Right atrium auricular region (tissue), 2 donors: ENCODE results near the gene FCER2. TPM values are rescaled to one million over a fixed set of nuclear protein-coding genes. Genes with fewer than 3 reads are reported as not detected.

Experiments used
- DNase-seq: peaks from one replicate; pipeline ENCODE4 v3.0.0-alpha.2; 2019; ENCODE audit warnings: low spot score
- H3K27ac ChIP-seq, 2 donors: fragments of 200-600 bp; sonication (generic); 1 replicate in 1 of 2; 2 replicates in 1 of 2; pipeline ENCODE4 v1.5.1; 2016 to 2019
- H3K27me3 ChIP-seq, 2 donors: fragments of 200-600 bp; sonication (generic); one replicate each; pipeline versions ENCODE4 v1.5.1 to v1.6.0; 2017 to 2019
- H3K36me3 ChIP-seq: fragments of 200-600 bp; sonication (generic); one replicate; pipeline ENCODE4 v1.5.1; 2016
- H3K4me1 ChIP-seq, 2 donors: fragments of 200-600 bp; sonication (generic); one replicate each; pipeline versions ENCODE4 v1.5.1 to v1.6.0; 2017 to 2019
- H3K4me3 ChIP-seq, 2 donors: fragments of 200-600 bp; sonication (generic); 1 replicate in 1 of 2; 2 replicates in 1 of 2; pipeline ENCODE4 v1.5.1; 2017 to 2019; ENCODE audit warnings: mild to moderate bottlenecking in 1 of 2, moderate library complexity in 1 of 2
- H3K9me3 ChIP-seq, 2 donors: fragments of 200-600 bp; sonication (generic); one replicate each; pipeline ENCODE4 v1.5.1; 2019
- CTCF ChIP-seq, 2 donors: fragments of 200-600 bp; sonication (generic); IDR thresholded peaks; one replicate each; pipeline ENCODE4 v1.5.1; 2019; ENCODE audit warnings: antibody characterized with exemption in 2 of 2
- total RNA-seq, 2 donors: library from RNA; depleted of rRNA; stranded (reverse); fragments of >200 nt; gene quantifications; one replicate each; pipeline ENCODE4 v1.1.0, GENCODE V29; 2016

FCER2 gene
- total RNA-seq, 2 donors from 2014 or later, result not detected

GRCh38 chr19:7744871-7745650 is 43.1 kb upstream of the FCER2 start:
- no peak for TF ChIP-seq CTCF (IDR thresholded peaks at IDR 0.05)
- H3K36me3 ChIP-seq, result no peaks in the 10 kb centered on the region
- H3K27me3 ChIP-seq, result no peaks in the 10 kb centered on the region
- no peak overlapping the region for H3K27ac ChIP-seq
- no peaks in the 10 kb centered on the region for H3K4me1 ChIP-seq
- no peak for DNase-seq
- H3K9me3 ChIP-seq, result no peaks in the 10 kb centered on the region
- no peak overlapping the region for H3K4me3 ChIP-seq

GRCh38 chr19:7744199-7744786 is 42.4 kb upstream of the FCER2 start:
- DNase-seq, result no peak
- no peaks in the 10 kb centered on the region for H3K4me1 ChIP-seq
- no peak overlapping the region for H3K27ac ChIP-seq
- H3K4me3 ChIP-seq, result no peak overlapping the region
- TF ChIP-seq CTCF (IDR thresholded peaks at IDR 0.05), result no peak
- no peaks in the 10 kb centered on the region for H3K36me3 ChIP-seq
- no peaks in the 10 kb centered on the region for H3K9me3 ChIP-seq
- no peaks in the 10 kb centered on the region for H3K27me3 ChIP-seq

GRCh38 chr19:7743425-7743841 is 41.5 kb upstream of the FCER2 start:
- TF ChIP-seq CTCF (IDR thresholded peaks at IDR 0.05), result no peak
- no peaks in the 10 kb centered on the region for H3K27me3 ChIP-seq
- no peak for DNase-seq
- no peak overlapping the region for H3K4me3 ChIP-seq
- H3K9me3 ChIP-seq, result no peaks in the 10 kb centered on the region
- H3K36me3 ChIP-seq, result no peaks in the 10 kb centered on the region
- no peaks in the 10 kb centered on the region for H3K4me1 ChIP-seq
- no peak overlapping the region for H3K27ac ChIP-seq

- H3K4me1 ChIP-seq, result no peaks in the 10 kb centered on the region
- H3K4me3 ChIP-seq, result no peak overlapping the region
- H3K27ac ChIP-seq, result no peak overlapping the region
- no peak for TF ChIP-seq CTCF (IDR thresholded peaks at IDR 0.05)
- H3K36me3 ChIP-seq, result no peaks in the 10 kb centered on the region
- DNase-seq, result no peak
- no peaks in the 10 kb centered on the region for H3K9me3 ChIP-seq
- H3K27me3 ChIP-seq, result no peaks in the 10 kb centered on the region
These were observed 41.1 kb upstream of the FCER2 start for GRCh38 chr19:7742991-7743390.

- Histone ChIP-seq H3K9me3 (no peaks in the 10 kb centered on the region), H3K36me3 (no peaks in the 10 kb centered on the region), H3K4me3 (no peak overlapping the region), H3K4me1 (no peaks in the 10 kb centered on the region), H3K27me3 (no peaks in the 10 kb centered on the region), H3K27ac (no peak overlapping the region)
- no peak for DNase-seq
- TF ChIP-seq CTCF (IDR thresholded peaks at IDR 0.05), result no peak
These were observed 40.6 kb upstream of the FCER2 start for GRCh38 chr19:7742575-7742974.
